ENCODE measurements around the gene PHF20. TPM values are rescaled to one million over a fixed set of nuclear protein-coding genes. Genes with fewer than 3 reads are reported as not detected.
A peak's percentile ranks its signal among the peaks of the same experiment; 100 is the strongest.

Gene PHF20
- total RNA-seq, 1 donor from 2014 or later, result 101 TPM

DNA sequence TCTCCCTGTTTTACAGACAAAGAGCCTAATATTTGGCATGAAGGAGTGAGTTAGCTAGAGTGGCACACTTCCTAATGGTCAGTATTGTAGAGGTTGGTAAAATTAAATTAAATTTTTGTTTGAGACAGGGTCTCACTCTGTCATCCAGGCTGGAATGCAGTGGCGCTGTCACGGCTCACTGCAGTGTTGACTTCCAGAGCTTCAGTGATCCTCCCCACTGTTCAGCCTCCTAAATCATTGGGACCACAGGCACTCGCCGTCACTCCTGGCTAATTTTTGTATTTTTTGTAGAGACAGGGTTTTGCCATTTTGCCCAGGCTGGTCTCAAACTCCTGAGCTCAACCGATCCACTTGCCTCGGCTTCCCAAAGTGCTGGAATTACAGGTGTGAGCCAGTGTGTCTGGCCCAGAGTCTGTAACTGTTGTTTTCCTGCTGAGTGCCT is 111.5 kb downstream of the PHF20 start:
- Mint-ChIP-seq H3K9me3 (ENCODE audit: unreplicated experiment) (no peaks in the 10 kb centered on the region), H3K4me3 (ENCODE audit: unreplicated experiment) (no peak overlapping the region), H3K27ac (ENCODE audit: unreplicated experiment) (peak overlapping the region; percentile 39), H3K4me1 (ENCODE audit: unreplicated experiment) (no peaks in the 10 kb centered on the region), H3K27me3 (ENCODE audit: unreplicated experiment) (peaks cover 4% of the 10 kb centered on the region), H3K36me3 (ENCODE audit: low read depth, unreplicated experiment) (peaks cover 12% of the 10 kb centered on the region)
- no peak for DNase-seq (ENCODE audit: low spot score)
- TF ChIP-seq, protein P1, sequence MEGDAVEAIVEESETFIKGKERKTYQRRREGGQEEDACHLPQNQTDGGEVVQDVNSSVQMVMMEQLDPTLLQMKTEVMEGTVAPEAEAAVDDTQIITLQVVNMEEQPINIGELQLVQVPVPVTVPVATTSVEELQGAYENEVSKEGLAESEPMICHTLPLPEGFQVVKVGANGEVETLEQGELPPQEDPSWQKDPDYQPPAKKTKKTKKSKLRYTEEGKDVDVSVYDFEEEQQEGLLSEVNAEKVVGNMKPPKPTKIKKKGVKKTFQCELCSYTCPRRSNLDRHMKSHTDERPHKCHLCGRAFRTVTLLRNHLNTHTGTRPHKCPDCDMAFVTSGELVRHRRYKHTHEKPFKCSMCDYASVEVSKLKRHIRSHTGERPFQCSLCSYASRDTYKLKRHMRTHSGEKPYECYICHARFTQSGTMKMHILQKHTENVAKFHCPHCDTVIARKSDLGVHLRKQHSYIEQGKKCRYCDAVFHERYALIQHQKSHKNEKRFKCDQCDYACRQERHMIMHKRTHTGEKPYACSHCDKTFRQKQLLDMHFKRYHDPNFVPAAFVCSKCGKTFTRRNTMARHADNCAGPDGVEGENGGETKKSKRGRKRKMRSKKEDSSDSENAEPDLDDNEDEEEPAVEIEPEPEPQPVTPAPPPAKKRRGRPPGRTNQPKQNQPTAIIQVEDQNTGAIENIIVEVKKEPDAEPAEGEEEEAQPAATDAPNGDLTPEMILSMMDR (IDR thresholded peaks at IDR 0.05; ENCODE audit: unreplicated experiment), result no peak

DNA sequence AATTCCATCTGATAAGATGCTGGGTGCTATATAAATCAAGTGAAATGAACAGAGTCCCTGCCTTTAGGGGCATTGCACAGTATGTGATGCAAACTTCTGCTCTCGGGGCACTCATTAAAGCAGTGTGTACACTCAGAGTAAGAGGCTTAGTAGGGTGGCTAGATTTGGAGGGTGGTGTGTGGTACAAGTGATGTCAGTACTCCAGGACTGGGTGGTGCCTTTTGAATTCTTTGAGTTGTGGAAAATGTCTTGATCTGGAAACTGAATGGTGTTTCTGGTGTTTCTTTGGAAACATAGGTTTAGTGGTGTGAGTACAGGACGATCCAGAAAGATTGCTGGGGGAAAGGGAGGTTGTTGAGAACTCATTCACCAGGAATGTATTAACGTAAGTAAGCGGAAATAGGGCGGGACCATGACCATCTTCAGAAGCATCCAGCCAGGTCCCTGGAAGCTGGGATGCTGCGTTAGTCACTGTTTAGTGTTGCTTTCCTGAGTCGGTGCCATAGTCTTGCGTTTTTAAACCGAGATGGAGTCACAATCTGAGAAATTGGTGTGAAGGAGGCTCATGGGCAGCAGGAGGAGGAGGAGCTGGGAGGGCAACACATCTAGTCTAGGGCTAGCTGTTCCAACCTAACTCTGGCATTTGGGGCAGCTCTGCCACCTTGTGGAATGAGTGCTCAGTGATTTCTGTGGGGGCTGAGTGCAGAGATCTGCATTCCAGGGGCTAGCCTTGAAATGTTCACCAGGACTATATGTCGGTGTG is 112.1 kb downstream of the PHF20 start:
- peak overlapping the region; percentile 39 for H3K27ac Mint-ChIP-seq (ENCODE audit: unreplicated experiment)
- peak; percentile 59 for DNase-seq (ENCODE audit: low spot score)
- H3K36me3 Mint-ChIP-seq (ENCODE audit: low read depth, unreplicated experiment), result peaks cover 12% of the 10 kb centered on the region
- H3K27me3 Mint-ChIP-seq (ENCODE audit: unreplicated experiment), result peaks cover 4% of the 10 kb centered on the region
- no peaks in the 10 kb centered on the region for H3K4me1 Mint-ChIP-seq (ENCODE audit: unreplicated experiment)
- no peaks in the 10 kb centered on the region for H3K9me3 Mint-ChIP-seq (ENCODE audit: unreplicated experiment)
- TF ChIP-seq, protein P1 (IDR thresholded peaks at IDR 0.05; ENCODE audit: unreplicated experiment), result no peak
- no peak overlapping the region for H3K4me3 Mint-ChIP-seq (ENCODE audit: unreplicated experiment)

DNA sequence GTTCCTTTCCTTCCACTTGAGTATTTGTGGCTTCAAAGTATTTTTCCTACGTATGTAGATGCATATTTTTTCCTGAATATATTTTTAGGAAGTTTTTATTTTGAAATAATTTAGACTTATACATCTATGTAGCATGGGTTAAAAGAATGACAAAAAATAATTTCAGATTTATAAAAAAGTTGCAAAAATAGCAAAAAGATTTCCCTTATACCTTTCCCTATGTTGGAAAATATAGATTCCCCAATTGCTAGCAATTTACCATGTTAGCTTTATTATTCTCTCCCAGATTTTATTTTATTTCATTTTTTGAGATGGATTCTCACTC is 112.7 kb downstream of the PHF20 start:
- Mint-ChIP-seq H3K27me3 (ENCODE audit: unreplicated experiment) (peaks cover 4% of the 10 kb centered on the region), H3K4me3 (ENCODE audit: unreplicated experiment) (no peak overlapping the region), H3K36me3 (ENCODE audit: low read depth, unreplicated experiment) (peaks cover 12% of the 10 kb centered on the region), H3K9me3 (ENCODE audit: unreplicated experiment) (no peaks in the 10 kb centered on the region), H3K27ac (ENCODE audit: unreplicated experiment) (no peak overlapping the region), H3K4me1 (ENCODE audit: unreplicated experiment) (no peaks in the 10 kb centered on the region)
- TF ChIP-seq, protein P1 (IDR thresholded peaks at IDR 0.05; ENCODE audit: unreplicated experiment), result no peak
- no peak for DNase-seq (ENCODE audit: low spot score)

DNA sequence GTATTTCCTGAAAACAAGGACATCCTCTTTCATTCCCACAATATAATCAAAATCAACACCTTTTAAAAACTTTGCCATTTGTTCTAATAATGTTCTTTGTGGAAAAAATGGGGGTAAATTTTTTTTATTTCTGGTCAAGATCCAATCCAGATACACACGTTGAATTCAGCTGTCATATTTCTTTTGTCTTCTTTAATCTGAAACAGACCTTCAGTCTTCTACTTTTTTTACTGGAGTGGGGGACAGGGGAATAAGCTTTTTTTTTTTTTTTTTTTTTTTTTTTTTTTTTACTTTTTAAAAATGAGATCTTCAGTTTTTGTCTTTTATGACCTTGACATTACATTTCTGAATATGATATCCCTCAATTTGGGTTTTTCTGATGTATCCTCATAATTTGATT is 113.4 kb downstream of the PHF20 start:
- TF ChIP-seq, protein P1 (IDR thresholded peaks at IDR 0.05; ENCODE audit: unreplicated experiment), result no peak
- no peak overlapping the region for H3K27ac Mint-ChIP-seq (ENCODE audit: unreplicated experiment)
- DNase-seq (ENCODE audit: low spot score), result no peak
- H3K9me3 Mint-ChIP-seq (ENCODE audit: unreplicated experiment), result no peaks in the 10 kb centered on the region
- H3K4me3 Mint-ChIP-seq (ENCODE audit: unreplicated experiment), result no peak overlapping the region
- peaks cover 4% of the 10 kb centered on the region for H3K27me3 Mint-ChIP-seq (ENCODE audit: unreplicated experiment)
- H3K4me1 Mint-ChIP-seq (ENCODE audit: unreplicated experiment), result no peaks in the 10 kb centered on the region
- peaks cover 8% of the 10 kb centered on the region for H3K36me3 Mint-ChIP-seq (ENCODE audit: low read depth, unreplicated experiment)

DNA sequence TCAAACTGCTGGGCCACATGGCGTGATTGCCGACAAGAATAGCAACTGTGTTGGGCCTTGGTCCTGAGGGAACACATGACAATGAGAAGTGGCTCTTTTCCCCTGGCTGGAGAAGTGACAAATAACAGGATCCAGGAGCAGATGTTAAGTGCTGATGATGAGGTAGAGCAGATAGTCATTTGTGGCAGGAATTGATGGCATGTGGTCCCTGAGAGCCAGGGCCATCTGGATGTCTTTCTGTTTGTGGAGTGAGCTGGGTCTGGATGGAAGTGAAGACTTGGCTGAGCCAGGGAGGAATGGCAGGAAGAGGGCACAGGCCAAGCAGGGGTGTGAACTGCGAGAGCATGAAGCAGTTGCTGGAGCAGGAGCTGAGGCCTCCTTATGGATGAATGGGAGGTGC is 114.7 kb downstream of the PHF20 start:
- Mint-ChIP-seq H3K36me3 (ENCODE audit: low read depth, unreplicated experiment) (peaks cover 8% of the 10 kb centered on the region), H3K9me3 (ENCODE audit: unreplicated experiment) (no peaks in the 10 kb centered on the region), H3K27ac (ENCODE audit: unreplicated experiment) (no peak overlapping the region), H3K27me3 (ENCODE audit: unreplicated experiment) (peaks cover 4% of the 10 kb centered on the region), H3K4me3 (ENCODE audit: unreplicated experiment) (no peak overlapping the region), H3K4me1 (ENCODE audit: unreplicated experiment) (no peaks in the 10 kb centered on the region)
- no peak for DNase-seq (ENCODE audit: low spot score)
- TF ChIP-seq, protein P1 (IDR thresholded peaks at IDR 0.05; ENCODE audit: unreplicated experiment), result no peak
